Measurements from ENCODE around the gene APOH. TPM values are rescaled to one million over a fixed set of nuclear protein-coding genes. Genes with fewer than 3 reads are reported as not detected.

APOH gene
- total and polyA plus RNA-seq, 2 of the 13 experiments (the other 11 are each of a cell fraction or from before 2014, with no cell fraction given), result 4,846 to 5,748 TPM

GRCh38 chr17:66228887-66229782 lies at the start of gene APOH (continued):
- TF ChIP-seq EZH2 (conservative IDR thresholded peaks at IDR 0.05; ENCODE audit: low read depth, low read length), result no peak
- TF ChIP-seq IKZF4 (CRISPR knock-in tag; IDR thresholded peaks at IDR 0.05; ENCODE audit: borderline replicate concordance, low read depth, not compliant biosample characterization), result no peak
- TF ChIP-seq ZHX1 (CRISPR knock-in tag; IDR thresholded peaks at IDR 0.05; ENCODE audit: low read depth), result peak; percentile 55; the same call in 1 of the 2 replicates
- peak; percentile 64 to 74; a peak in 2 of 4 replicates for TF ChIP-seq HMGXB4 (CRISPR knock-in tag; IDR thresholded peaks at IDR 0.05; ENCODE audit: borderline replicate concordance in 1 of 2, low read depth in 1 of 2)
- TF ChIP-seq RERE (CRISPR knock-in tag; IDR thresholded peaks at IDR 0.05; ENCODE audit: low read depth), result peak; percentile 20; the same call in 1 of the 2 replicates
- peak; percentile 38; the same call in 1 of the 2 replicates for TF ChIP-seq ZFY (CRISPR knock-in tag; IDR thresholded peaks at IDR 0.05)
- no peak for TF ChIP-seq NRL (CRISPR knock-in tag; IDR thresholded peaks at IDR 0.05; ENCODE audit: borderline replicate concordance)
- no peak for TF ChIP-seq ZNF382 (CRISPR knock-in tag; IDR thresholded peaks at IDR 0.05; ENCODE audit: borderline replicate concordance)
- no peak for TF ChIP-seq SAFB2 (CRISPR knock-in tag; IDR thresholded peaks at IDR 0.05; ENCODE audit: borderline replicate concordance, low read depth)
- TF ChIP-seq ZNF629 (CRISPR knock-in tag; conservative IDR thresholded peaks at IDR 0.05), result no peak; the same call in none of the 2 replicates
- TF ChIP-seq PAX8 (CRISPR knock-in tag; IDR thresholded peaks at IDR 0.05; ENCODE audit: borderline replicate concordance), result no peak
- peak; percentile 51; the same call in 1 of the 2 replicates for TF ChIP-seq GMEB1 (CRISPR knock-in tag; IDR thresholded peaks at IDR 0.05; ENCODE audit: borderline replicate concordance)
- no peak for TF ChIP-seq STAT5B (CRISPR knock-in tag; IDR thresholded peaks at IDR 0.05)
- TF ChIP-seq PCBP1 (IDR thresholded peaks at IDR 0.05; ENCODE audit: borderline replicate concordance, low read depth, low read length), result no peak

Measured in HepG2 (cell line).